HEK293 (cell line): ENCODE data around the gene PAQR7.

Source experiments
- ELK4 ChIP-seq: IDR thresholded peaks from 2 replicates; pipeline ENCODE4 v1.6.1; 2011; ENCODE audit warnings: mild to moderate bottlenecking, low read depth, low read length, borderline replicate concordance
- GLIS2 ChIP-seq: fragments of 450-650 bp; formaldehyde crosslinking; IDR thresholded peaks from 2 replicates; pipeline ENCODE4 v1.5.1; 2016; ENCODE audit warnings: missing biosample characterization, missing genetic modification characterization
- HIC1 ChIP-seq: fragments of 450-650 bp; formaldehyde crosslinking; IDR thresholded peaks from 2 replicates; pipeline ENCODE4 v1.5.1; 2016; ENCODE audit warnings: missing biosample characterization, missing genetic modification characterization
- HOXC10 ChIP-seq: sonication (generic); formaldehyde crosslinking; IDR thresholded peaks from 2 replicates; pipeline ENCODE4 v1.8.1; 2023; ENCODE audit warnings: mild to moderate bottlenecking, missing genetic modification reagents
- HOXD13 ChIP-seq: sonication (generic); formaldehyde crosslinking; IDR thresholded peaks from 2 replicates; pipeline ENCODE4 v1.8.0; 2022; ENCODE audit warnings: missing genetic modification reagents, borderline replicate concordance
- IKZF3 ChIP-seq: fragments of 450-650 bp; IDR thresholded peaks from 2 replicates; pipeline ENCODE4 v1.5.0; 2018; ENCODE audit warnings: missing biosample characterization, mild to moderate bottlenecking, missing genetic modification characterization, moderate library complexity
- KLF1 ChIP-seq: fragments of 450-650 bp; formaldehyde crosslinking; IDR thresholded peaks from 2 replicates; pipeline ENCODE4 v1.5.1; 2016; ENCODE audit warnings: missing biosample characterization, missing genetic modification characterization
- KLF9 ChIP-seq: fragments of 450-650 bp; formaldehyde crosslinking; IDR thresholded peaks from 2 replicates; pipeline ENCODE4 v1.5.1; 2016; ENCODE audit warnings: missing biosample characterization, missing genetic modification characterization, low read depth
- MEIS1 ChIP-seq: sonication (generic); formaldehyde crosslinking; IDR thresholded peaks from 2 replicates; pipeline ENCODE4 v1.8.1; 2022; ENCODE audit warnings: missing genetic modification reagents, mild to moderate bottlenecking, borderline replicate concordance
- MZF1 ChIP-seq: fragments of 450-650 bp; formaldehyde crosslinking; IDR thresholded peaks from 2 replicates; pipeline ENCODE4 v1.5.1; 2017; ENCODE audit warnings: missing biosample characterization, missing genetic modification characterization, borderline replicate concordance
- PRDM1 ChIP-seq: fragments of 450-650 bp; formaldehyde crosslinking; IDR thresholded peaks from 2 replicates; pipeline ENCODE4; 2016; ENCODE audit warnings: missing biosample characterization, missing genetic modification characterization
- PRDM10 ChIP-seq: fragments of 450-650 bp; formaldehyde crosslinking; IDR thresholded peaks from 2 replicates; pipeline ENCODE4 v1.5.1; 2016; ENCODE audit warnings: missing biosample characterization, missing genetic modification characterization
- SCRT2 ChIP-seq: fragments of 450-650 bp; formaldehyde crosslinking; IDR thresholded peaks from 2 replicates; pipeline ENCODE4 v1.5.1; 2016; ENCODE audit warnings: missing biosample characterization, missing genetic modification characterization
- SETDB1 ChIP-seq: IDR thresholded peaks from one replicate; pipeline ENCODE4 v1.6.1; 2017; ENCODE audit warnings: mild to moderate bottlenecking, low read length, moderate library complexity, mixed read lengths; ENCODE audit not compliant: insufficient read length
- SP2 ChIP-seq: fragments of 450-650 bp; formaldehyde crosslinking; IDR thresholded peaks from 2 replicates; pipeline ENCODE4 v1.5.1; 2016; ENCODE audit warnings: missing biosample characterization, missing genetic modification characterization
- ZBTB44 ChIP-seq: fragments of 450-650 bp; IDR thresholded peaks from 2 replicates; pipeline ENCODE4 v1.5.1; 2018; ENCODE audit warnings: missing biosample characterization, mild to moderate bottlenecking, missing genetic modification characterization
- ZFP69B ChIP-seq: fragments of 450-650 bp; formaldehyde crosslinking; IDR thresholded peaks from 2 replicates; pipeline ENCODE4 v1.5.1; 2016; ENCODE audit warnings: missing biosample characterization, missing genetic modification characterization
- ZNF132 ChIP-seq: fragments of 450-650 bp; formaldehyde crosslinking; IDR thresholded peaks from 2 replicates; pipeline ENCODE4 v1.5.1; 2017; ENCODE audit warnings: missing biosample characterization, missing genetic modification characterization, borderline replicate concordance
- ZNF155 ChIP-seq: fragments of 450-650 bp; formaldehyde crosslinking; IDR thresholded peaks from 2 replicates; pipeline ENCODE4 v1.5.1; 2016; ENCODE audit warnings: missing biosample characterization, missing genetic modification characterization
- ZNF175 ChIP-seq: fragments of 450-650 bp; formaldehyde crosslinking; IDR thresholded peaks from 2 replicates; pipeline ENCODE4 v1.5.1; 2016; ENCODE audit warnings: missing biosample characterization, missing genetic modification characterization
- ZNF211 ChIP-seq: fragments of 450-650 bp; formaldehyde crosslinking; IDR thresholded peaks from 2 replicates; pipeline ENCODE4 v1.5.1; 2016; ENCODE audit warnings: low read depth, missing biosample characterization, missing genetic modification characterization
- ZNF473 ChIP-seq: fragments of 450-650 bp; formaldehyde crosslinking; IDR thresholded peaks from 2 replicates; pipeline ENCODE4 v1.5.1; 2017; ENCODE audit warnings: missing biosample characterization, missing genetic modification characterization
- ZNF501 ChIP-seq: fragments of 450-650 bp; formaldehyde crosslinking; IDR thresholded peaks from 2 replicates; pipeline ENCODE4 v1.5.1; 2016; ENCODE audit warnings: missing biosample characterization, missing genetic modification characterization
- ZNF558 ChIP-seq: fragments of 450-650 bp; formaldehyde crosslinking; IDR thresholded peaks from 2 replicates; pipeline ENCODE4 v1.5.1; 2016; ENCODE audit warnings: missing biosample characterization, missing genetic modification characterization
- ZNF561 ChIP-seq: fragments of 450-650 bp; IDR thresholded peaks from 2 replicates; pipeline ENCODE4 v1.5.1; 2018; ENCODE audit warnings: missing biosample characterization, missing genetic modification characterization, borderline replicate concordance
- ZNF571 ChIP-seq: fragments of 450-650 bp; formaldehyde crosslinking; IDR thresholded peaks from 2 replicates; pipeline ENCODE4 v1.5.0; 2017; ENCODE audit warnings: missing biosample characterization, missing genetic modification characterization
- ZNF621 ChIP-seq: fragments of 450-650 bp; formaldehyde crosslinking; IDR thresholded peaks from 2 replicates; pipeline ENCODE4 v1.5.1; 2017; ENCODE audit warnings: missing biosample characterization, missing genetic modification characterization
- ZNF624 ChIP-seq: fragments of 450-650 bp; formaldehyde crosslinking; IDR thresholded peaks from 2 replicates; pipeline ENCODE4 v1.5.1; 2017; ENCODE audit warnings: missing biosample characterization, missing genetic modification characterization
- ZNF626 ChIP-seq: fragments of 450-650 bp; sonication (Bioruptor Pico); formaldehyde crosslinking; IDR thresholded peaks from 2 replicates; pipeline ENCODE4 v1.5.1; 2018; ENCODE audit warnings: missing biosample characterization, missing genetic modification characterization, inconsistent platforms
- ZNF791 ChIP-seq: fragments of 450-650 bp; formaldehyde crosslinking; IDR thresholded peaks from 2 replicates; pipeline ENCODE4 v1.5.1; 2016; ENCODE audit warnings: missing biosample characterization, missing genetic modification characterization
- ZSCAN18 ChIP-seq: fragments of 450-650 bp; formaldehyde crosslinking; IDR thresholded peaks from 2 replicates; pipeline ENCODE4 v1.5.1; 2016; ENCODE audit warnings: missing biosample characterization, missing genetic modification characterization
- ZSCAN23 ChIP-seq: fragments of 450-650 bp; formaldehyde crosslinking; IDR thresholded peaks from 2 replicates; pipeline ENCODE4 v1.5.1; 2016; ENCODE audit warnings: missing biosample characterization, missing genetic modification characterization
- ZXDB ChIP-seq: fragments of 450-650 bp; formaldehyde crosslinking; IDR thresholded peaks from 2 replicates; pipeline ENCODE4 v1.5.1; 2016; ENCODE audit warnings: missing biosample characterization, missing genetic modification characterization

PAQR7 gene

GRCh38 chr1:25906644-25907300 is 31.3 kb upstream of the PAQR7 start (continued):
- TF ChIP-seq ZXDB (0 out of 2 replicates have a peak, but pooled peaks have one; percentile 62), ZSCAN18 (tag by site-specific recombination) (no peak), ZNF155 (no peak), ZNF558 (tag by site-specific recombination) (no peak), PRDM10 (tag by site-specific recombination) (peak; percentile 96), ZNF791 (tag by site-specific recombination) (no peak), ZNF561 (tag by site-specific recombination) (no peak), ZNF175 (tag by site-specific recombination) (no peak), IKZF3 (tag by site-specific recombination) (no peak), ZNF626 (tag by site-specific recombination) (no peak), GLIS2 (tag by site-specific recombination) (peak; percentile 37), HOXC10 (no peak), KLF1 (peak; percentile 49), HOXD13 (CRISPR knock-in tag) (no peak), ZNF211 (tag by site-specific recombination) (no peak), SP2 (no peak), ZBTB44 (tag by site-specific recombination) (no peak), MEIS1 (CRISPR knock-in tag) (no peak), ELK4 (no peak), SETDB1 (no peak), ZNF624 (tag by site-specific recombination) (no peak), ZNF501 (tag by site-specific recombination) (no peak), SCRT2 (tag by site-specific recombination) (peak; percentile 75), ZNF571 (tag by site-specific recombination) (no peak), ZFP69B (tag by site-specific recombination) (no peak), ZNF621 (tag by site-specific recombination) (no peak), ZNF132 (tag by site-specific recombination) (no peak), ZSCAN23 (no peak), HIC1 (tag by site-specific recombination) (peak; percentile 90), ZNF473 (tag by site-specific recombination) (no peak), MZF1 (tag by site-specific recombination) (no peak), PRDM1 (tag by site-specific recombination) (no peak), KLF9 (tag by site-specific recombination) (no peak)
